Left renal pelvis (tissue), 4 donors: ENCODE data around the gene PTPN5. TPM values are rescaled to one million over a fixed set of nuclear protein-coding genes. Genes with fewer than 3 reads are reported as not detected.

Source experiments
- DNase-seq, 4 donors: peaks; one replicate each; pipeline ENCODE4 v3.0.0-alpha.2; 2013; ENCODE audit warnings: low read depth in 4 of 4, low spot score in 3 of 4
- polyA plus RNA-seq, 4 donors: library from polyadenylated mRNA; unstranded; fragments of 120-200 nt; gene quantifications; one replicate each; pipeline ENCODE4 v1.2.1, GENCODE V29; 2013; ENCODE audit not compliant: insufficient read length in 4 of 4

The PTPN5 gene
- polyA plus RNA-seq, 4 donors: 0.63 to 1.1 (median 0.82) TPM

DNA sequence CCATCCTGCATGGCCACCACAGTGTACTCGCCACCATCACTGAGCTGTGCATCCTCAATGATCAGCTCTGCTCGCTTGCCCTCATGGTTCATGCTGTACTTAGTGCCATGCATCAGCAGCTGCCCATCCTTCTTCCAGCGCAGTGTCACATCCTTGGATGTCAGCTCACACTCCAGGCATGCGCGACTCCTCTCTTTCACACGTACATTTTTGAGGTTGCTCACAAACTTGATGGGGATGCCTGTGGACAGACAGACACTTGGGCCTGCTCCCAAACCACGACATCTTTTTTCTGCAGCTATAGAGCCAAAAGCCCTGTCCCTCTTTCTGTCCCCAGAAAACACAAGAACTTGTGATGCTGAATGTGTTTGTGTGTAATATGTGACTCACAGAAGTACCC lies 76.1 kb downstream of the PTPN5 start:
- no peak for DNase-seq

DNA sequence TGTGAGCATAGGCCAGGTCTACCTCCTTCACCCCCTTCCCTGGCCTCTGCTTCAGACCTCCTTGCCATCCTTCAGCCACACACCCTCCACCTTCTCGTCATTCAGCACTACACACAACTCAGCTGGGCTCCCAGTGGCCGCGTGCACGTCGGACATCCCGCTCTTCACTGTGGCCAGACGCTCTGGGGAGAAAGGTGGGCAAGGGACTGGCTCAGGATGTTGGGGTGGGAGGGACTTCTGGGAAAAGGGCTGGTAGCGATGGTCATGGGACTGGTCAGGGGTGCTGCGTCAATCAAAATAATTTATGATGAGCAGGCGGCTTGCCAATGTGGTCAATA lies 77.2 kb downstream of the PTPN5 start:
- DNase-seq: no peak

DNA sequence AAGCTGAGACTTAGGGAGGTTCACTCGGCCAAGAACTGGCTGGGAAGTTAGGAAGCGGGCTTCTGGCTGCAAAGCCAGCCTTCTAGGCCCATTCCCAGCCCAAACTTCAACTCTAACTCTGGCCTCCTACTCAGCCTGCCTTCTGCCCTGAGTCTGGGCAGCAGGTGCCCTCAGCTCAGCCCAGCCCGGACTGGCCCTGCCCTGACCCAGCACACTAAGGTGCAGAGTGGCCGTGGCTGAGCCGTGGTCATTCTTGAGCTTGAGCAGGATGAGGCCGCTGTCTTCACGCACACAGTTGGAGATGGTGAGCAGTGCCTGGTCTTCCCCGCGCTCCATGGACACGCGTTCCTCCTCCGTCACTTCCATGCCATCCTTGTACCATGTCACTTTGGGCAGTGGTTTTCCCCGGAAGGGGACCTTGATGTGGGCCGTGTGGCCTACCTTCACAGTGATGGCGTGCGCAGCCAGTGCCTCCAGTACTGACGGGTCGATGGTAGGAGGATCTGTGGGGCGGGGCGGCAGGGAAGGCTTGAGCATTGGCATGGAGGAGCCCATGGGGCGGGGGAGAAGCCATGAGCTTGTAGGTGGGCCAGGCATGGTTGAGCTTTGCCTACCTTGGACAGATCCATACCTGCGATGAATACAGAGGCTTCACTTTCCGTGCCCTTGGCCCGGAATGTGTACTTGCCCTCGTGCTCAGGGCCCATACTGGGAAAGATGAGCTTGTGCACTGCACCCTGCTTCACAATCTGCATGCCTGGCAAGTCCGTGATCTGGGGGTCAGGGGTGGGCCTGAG lies 77.8 kb downstream of the PTPN5 start:
- DNase-seq: no peak

DNA sequence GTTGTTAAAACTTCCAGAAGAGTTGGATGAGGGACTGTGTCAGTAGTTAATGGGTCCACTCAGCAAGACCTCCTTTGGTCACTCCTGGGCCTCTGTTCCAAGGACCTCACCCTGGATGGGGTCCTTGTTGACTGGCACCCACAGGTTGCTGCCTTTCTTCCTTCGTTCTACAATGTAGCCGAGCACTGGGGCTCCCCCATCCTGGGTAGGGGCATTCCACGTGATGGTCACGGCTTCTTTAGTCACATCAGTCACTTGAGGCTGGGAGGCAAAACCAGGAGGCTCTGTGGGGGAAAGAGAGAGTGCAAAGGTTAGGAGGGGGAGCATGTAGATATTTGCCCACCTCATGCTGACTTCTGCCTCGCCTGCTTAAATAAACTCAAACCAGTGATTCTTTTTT lies 81.1 kb downstream of the PTPN5 start:
- no peak for DNase-seq

DNA sequence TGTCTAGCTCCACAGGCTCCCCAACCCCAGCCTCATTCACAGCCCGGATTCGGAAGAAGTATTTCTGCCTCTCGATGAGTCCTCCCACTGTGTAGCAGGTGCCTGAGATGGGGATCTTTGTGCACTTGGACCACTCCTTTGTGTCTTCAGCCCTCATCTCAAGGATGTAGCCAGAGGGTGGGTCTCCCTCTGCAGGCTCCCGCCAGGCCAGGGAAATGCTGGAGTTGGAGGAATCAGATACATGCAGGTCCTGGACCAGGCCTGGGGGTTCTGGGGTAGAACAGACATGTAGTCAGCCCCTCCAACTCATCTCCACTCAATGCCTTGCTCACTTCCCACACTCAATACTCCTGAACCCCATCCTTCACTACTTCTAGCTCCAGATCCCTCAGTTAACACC lies 82.2 kb downstream of the PTPN5 start:
- DNase-seq: no peak

DNA sequence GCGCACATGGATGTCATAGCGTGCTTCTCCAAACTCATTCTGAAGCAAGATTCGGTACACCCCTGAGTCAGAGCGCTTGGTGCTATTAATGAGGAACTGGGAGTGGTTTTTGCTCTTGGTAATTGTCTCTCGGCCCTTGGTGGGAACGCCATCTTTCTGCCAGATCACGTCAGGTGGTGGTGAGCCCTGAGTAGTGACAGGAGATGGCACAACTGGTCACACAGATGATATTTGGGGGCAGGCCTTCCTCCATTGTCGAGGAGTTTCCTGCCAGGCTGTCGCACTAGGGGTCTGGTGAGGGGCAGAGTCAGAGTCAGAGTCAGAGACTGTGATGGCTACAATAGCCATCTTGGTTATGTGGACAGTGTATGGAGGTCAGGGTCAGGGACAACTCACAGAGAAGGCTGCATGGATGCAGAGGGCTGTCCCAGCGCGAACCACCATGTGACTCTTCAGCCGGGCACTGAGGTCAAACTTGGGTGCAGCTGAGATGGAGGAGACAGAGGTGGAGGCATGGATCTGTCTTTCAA lies 83.7 kb downstream of the PTPN5 start:
- no peak for DNase-seq

DNA sequence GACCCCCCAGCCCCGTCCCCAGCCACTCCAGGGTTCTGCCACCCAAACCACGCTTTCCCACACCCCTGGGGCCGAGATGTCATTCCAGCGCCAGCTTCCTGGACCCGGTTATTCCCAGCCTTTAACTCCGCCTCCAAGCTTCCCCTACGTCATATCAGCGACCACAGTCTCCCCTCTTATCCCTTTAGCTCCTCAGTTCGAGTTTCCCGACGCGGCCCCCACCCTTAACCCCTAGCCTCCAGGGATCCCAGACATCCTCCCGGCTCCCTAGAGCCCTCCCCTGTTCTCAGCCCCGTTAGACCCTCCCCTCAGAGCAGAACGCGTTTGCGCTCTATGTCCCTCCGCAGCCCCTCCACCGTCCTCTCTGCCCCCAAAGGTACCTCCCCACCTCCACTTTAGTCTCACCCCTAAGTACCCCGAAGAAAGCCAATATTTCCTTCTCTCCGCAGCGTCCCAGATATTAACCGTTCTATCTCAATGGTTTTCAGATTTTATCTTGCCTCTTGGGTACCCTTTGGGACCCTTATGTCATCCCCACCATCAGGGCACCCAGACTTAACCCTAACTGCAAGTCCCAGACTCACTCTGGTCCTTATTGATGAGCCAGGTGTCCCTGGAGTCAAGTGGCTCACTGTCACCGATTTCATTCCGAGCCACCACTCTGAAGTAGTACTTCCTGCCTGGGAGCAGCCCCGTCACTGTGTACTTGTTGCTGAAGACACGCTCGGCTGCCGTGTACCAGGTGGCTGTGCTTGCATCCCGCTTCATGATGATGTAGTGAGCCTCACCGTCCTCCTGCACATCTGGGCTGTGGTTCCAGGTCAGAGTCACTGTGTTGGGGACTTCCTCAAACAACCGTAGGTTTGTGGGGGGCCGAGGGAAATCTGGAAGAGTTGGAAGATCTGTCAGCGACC lies 85.0 kb downstream of the PTPN5 start:
- no peak for DNase-seq

DNA sequence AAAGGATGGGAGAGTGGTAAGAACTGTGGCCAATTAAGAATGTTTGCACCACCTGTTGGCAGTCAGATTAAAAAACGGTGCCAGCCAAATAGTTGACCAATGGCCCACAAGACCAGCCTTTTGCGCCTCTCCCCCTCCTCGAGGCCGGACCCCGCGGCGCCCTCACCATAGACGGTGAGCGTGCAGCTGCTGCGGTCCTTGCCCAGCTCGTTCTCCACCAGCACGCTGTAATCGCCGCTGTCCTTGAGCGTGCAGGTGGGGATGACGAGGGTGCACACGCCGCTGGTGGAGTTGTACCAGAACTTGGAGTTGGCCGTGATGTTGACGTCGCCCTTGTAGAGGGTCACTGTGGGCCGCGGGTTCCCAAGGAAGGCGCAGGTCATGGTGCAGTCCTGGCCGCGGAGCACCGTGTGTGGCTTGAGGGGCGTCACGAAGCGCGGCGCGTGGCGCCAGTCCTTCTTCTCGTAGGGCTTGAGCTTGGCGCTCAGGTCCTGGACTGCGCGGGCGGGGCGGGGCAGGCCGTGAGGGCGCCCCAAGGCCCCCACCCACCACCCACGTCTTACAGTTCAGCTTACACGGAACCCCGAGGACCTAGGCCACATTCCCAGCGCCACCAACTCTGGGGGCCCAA lies 85.8 kb downstream of the PTPN5 start:
- no peak for DNase-seq

DNA sequence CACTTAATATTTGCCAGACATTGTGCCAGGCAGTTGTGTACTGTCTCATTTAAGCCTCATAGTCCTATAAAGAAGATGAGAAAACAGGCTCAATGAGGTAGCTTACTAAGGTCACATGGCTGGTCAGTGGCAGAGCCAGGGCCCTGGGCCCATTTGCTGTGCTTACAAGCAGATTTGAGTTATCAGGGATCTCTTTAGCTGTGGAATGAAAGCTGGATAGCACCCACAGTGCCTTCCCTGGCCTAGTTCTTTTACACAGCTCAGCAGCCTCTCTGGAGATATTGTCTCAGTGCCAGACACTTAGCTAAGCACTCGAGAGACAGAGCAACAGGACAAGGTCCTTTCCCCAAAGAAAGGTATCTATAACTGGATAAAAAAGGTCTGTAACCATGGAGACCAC lies 86.9 kb downstream of the PTPN5 start:
- DNase-seq: no peak

DNA sequence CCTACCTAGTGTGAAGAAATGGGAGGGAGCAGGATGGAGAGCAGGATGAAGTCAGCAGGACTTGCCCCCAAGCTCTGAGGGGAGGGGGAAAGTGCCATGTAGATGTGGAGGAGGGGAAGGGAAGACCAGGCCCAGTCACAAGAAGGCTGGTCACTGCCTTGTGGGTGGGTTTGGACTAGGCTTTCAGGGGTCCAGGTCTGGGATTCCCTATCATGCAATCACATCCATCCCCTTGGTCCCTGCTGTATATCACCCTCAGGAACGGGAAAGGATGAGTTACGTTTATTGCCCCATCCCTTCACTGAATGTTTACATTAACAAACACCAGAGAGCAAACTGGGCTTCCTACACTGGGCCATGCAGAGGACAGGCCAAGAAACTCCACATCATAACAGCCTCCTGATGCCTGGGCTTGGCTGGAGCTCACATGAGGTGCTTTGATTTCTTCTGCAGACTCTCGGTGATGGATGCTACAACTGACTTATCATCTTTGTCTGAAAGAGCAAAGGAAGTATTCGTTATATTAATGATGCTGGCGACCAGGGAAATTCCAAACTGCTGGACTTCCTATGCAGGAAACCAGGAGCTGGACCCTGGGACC lies 87.5 kb downstream of the PTPN5 start:
- no peak for DNase-seq

DNA sequence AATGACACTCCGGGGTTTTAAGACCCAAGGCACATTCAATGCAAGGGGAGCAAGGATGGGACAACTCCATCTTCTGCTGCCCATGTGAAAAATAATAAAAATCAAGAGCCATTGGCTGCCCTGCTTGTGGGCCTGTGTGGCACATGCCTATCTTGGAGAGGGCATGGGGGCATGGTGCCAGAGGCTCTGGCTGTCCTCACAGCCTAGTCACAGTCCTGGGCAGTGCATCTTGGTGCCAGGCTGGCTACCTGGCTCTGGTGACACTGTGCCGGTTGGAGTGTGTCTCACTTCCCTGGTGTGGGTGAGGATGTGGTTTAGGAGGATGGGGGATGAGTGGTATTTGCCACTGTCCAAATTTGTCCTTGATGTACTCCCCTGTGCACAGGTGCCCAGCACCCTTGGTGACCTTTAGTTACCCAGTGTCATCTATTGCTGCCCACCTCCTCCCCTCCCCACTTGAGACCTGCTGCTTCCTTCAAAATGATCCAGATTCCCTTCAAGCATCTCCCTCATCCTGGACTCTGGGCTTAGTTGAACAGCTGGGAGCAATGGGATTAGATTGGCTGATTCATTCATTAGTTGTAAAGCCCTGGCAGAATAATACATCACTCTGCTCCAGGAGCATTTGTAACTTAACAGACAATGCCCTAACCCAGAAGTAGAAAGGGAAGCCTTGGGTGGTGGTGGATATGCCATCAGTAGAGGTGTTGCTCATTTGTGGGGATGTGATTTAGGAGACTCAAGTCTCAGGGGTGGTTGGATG lies 88.4 kb downstream of the PTPN5 start:
- DNase-seq: no peak

DNA sequence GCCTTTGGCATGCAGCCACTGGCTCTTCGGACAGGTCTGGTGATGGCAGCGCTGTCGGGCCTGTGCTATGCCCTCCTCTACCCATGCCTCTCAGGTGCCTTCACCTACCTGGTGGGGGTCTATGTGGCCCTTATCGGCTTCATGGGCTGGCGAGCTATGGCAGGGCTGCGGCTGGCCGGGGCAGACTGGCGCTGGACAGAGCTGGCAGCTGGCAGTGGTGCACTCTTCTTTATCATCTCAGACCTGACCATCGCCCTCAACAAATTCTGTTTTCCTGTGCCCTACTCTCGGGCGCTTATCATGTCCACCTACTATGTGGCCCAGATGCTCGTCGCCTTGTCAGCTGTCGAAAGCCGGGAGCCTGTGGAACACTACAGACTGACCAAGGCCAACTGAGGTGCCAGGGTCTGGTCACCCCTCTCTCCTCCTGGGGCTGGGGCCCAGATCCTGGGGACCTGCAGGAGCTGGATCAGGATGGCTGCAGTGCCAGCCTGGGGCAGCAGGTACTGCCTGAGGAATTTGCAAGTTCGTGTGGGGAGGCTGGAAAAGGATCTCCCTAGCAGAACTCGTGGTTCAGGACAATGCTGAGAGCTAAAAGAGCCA lies 89.9 kb downstream of the PTPN5 start:
- no peak for DNase-seq

DNA sequence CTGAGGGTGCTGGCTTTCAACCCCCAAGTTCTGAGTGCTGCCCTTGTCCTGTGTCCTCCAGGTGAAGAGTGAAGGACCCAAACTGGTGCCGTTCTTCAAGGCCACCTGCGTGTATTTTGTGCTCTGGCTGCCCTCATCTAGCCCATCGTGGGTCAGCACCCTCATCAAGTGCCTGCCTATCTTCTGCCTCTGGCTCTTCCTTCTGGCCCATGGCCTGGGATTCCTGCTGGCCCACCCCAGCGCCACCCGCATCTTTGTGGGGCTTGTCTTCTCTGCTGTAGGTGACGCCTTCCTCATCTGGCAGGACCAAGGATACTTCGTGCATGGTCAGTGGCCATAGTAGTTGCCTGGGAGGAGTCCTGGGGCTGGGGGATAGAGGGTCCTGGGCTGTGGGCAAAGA lies 90.7 kb downstream of the PTPN5 start:
- no peak for DNase-seq

DNA sequence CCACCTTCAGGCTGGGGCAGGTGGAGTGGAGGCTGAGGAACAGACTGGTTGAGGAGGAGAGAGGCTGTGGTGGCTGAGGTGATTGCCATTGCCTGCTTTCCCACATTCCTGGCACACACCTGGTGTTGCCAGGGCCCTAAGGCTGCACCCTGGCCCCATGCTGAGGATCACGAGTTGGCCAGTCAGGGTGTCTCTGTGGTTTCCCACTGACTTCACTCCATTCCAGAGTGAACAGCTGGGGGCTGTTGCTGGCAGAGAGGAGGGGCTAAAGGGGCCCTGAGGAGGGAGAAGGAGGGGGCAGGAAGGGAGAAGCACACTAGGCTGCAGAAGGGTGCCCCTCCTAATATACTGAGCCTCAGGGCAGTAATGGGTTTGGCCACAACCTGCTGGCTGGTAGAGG lies 91.2 kb downstream of the PTPN5 start:
- peak in 1 of 4 donors; percentile 34 for DNase-seq

DNA sequence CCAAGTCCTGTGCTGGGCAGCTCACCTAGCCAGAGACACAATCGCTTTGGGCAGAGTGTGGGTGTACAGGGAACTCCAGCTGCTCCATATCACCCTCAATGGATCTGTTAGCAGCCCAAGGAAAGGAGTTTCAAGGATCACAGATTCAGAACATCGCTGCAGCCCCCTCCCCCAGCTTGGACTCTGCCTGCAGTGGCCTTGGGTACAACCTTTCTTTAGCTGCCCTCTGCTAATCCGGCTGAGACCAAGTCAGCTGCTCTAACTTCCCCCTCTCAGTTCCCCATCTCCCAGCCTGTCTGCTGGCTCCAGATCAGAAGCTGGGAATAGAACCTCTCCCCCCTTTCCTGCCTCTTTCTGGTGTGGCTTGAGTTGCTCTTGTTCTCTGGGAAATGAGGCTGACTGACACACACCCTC lies 91.7 kb downstream of the PTPN5 start:
- peak in 1 of 4 donors; percentile 29 for DNase-seq

DNA sequence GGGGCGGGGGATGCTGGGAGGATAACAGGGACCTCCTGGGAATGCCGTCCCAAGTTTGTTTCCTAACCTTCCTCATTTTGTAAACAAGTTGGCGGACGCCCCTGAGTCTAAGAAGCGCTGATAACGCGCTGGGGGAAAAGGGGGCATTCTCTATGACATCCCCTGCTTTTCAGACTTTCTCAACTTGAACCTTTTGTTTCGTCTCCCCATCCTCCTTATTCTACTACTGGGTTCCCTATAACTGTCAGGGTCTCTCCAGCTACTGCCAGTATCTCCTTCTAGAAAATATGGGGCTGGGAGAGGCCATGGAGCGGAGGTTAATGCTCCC lies 92.4 kb downstream of the PTPN5 start:
- DNase-seq: no peak

DNA sequence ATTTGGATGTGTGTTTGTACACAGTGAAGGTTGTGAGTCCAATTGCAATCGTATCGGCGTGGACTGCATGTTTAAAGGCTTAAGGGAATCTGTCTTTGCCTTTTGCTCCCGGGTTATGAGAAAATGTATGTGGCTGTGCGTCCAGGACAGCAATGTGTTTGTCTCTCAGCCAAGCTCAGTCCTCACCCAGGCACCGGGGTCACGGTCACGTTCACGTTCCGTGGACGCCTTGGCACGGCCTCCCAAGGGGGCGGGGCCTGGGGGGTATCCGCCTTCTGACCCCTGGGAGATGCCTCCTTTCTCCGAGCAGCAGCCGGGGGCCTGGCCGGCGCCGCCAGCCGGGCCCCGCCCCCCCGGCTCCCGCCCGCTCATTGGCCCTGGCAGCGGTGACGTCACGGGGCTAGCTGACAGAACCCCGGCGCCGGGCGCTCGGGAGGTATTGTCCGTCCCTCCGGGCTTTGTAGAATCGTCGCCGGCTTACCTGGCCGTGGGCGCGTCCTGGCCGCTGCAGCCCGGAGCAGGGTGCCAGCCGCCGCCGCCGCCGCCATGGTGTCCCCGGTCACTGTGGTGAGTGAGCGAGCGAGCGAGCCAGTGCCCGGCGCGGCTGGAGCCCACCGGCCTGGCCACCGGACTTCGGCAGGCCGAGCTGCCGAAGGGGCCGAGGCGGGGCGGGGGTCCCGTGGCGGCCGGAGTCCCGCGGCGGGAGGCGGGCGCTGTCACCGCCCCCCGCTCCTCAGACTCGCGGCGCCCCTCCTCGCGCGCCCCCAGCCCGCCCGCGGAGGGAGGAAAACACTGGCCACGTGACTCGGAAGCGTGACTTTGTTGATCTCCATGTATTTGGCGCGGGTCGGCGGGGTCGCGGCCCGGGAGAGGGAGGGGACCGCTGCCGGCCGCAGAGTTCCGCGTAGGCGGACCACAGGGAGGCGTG lies 93.0 kb downstream of the PTPN5 start, which contains the start of gene TMEM86A:
TMEM86A (plus strand) TSS at position 439 of the 928 bp plus-strand sequence; CDS start at position 547, 108 bp downstream.
- peak in 2 of 4 donors; percentile 83 to 84 for DNase-seq

DNA sequence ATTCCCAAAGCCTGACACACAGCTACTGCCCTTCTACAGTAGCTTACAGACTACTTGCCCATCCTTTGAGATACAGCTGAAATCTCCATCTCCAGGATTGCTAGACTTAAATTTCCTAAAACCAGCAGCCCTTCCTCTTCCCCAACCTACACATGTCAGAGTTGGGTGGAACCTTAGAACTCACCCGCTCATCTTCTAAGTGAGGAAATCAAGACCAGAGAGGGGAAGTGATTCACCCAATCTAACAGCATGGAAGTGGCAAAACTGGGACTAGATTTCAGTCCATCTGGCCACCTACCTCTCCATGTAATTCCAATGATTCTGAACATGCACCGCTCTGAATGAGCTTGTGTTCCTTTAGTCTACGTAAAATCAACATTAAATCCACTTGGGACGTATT lies 94.0 kb downstream of the PTPN5 start:
- no peak for DNase-seq
